Measurements from ENCODE around the gene RAC3.
A peak's percentile ranks its signal among the peaks of the same experiment; 100 is the strongest.

RAC3 gene

DNA sequence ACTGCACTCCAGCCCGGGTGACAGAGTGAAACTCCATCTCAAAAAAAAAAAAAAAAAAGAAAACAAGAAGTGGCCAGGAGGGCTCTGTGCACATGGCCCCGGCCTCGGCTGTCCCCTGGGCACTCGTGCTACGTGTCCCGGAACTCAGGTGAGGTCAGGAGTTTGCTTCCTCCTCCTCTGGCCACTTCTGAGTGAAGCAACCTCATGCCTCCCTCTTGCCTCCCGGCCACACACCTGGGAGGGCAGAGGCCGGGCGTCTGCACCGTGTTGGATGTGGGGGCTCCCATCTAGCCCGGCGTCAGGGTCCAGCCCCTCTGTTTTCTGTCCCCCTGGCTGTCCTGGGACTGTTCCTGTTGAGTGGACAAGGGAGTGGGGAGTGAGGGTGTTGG, 31.9 kb upstream of the RAC3 start:
- Histone ChIP-seq H3K27ac (ENCODE audit: low read depth, low read length) (no peak overlapping the region), H3K9me3 (ENCODE audit: control insufficient read depth in 1 of 2, low read length in 2 of 2) (no peaks in the 10 kb centered on the region), H3K9ac (ENCODE audit: low read depth in 1 of 2, low read length in 2 of 2) (no peak overlapping the region), H3K27me3 (ENCODE audit: control insufficient read depth in 1 of 2, insufficient read depth in 2 of 2, low read length in 2 of 2) (no peaks in the 10 kb centered on the region), H3K4me3 (ENCODE audit: low read depth in 1 of 2, low read length in 2 of 2) (no peak overlapping the region), H3K36me3 (ENCODE audit: control insufficient read depth in 1 of 2, insufficient read depth in 2 of 2, low read length in 2 of 2) (peaks cover 0 to 14% of the 10 kb centered on the region in 2 donors), H3K4me1 (ENCODE audit: control insufficient read depth in 1 of 2, insufficient read depth in 2 of 2, low read length in 2 of 2) (peaks cover 14 to 19% of the 10 kb centered on the region in 2 donors)

DNA sequence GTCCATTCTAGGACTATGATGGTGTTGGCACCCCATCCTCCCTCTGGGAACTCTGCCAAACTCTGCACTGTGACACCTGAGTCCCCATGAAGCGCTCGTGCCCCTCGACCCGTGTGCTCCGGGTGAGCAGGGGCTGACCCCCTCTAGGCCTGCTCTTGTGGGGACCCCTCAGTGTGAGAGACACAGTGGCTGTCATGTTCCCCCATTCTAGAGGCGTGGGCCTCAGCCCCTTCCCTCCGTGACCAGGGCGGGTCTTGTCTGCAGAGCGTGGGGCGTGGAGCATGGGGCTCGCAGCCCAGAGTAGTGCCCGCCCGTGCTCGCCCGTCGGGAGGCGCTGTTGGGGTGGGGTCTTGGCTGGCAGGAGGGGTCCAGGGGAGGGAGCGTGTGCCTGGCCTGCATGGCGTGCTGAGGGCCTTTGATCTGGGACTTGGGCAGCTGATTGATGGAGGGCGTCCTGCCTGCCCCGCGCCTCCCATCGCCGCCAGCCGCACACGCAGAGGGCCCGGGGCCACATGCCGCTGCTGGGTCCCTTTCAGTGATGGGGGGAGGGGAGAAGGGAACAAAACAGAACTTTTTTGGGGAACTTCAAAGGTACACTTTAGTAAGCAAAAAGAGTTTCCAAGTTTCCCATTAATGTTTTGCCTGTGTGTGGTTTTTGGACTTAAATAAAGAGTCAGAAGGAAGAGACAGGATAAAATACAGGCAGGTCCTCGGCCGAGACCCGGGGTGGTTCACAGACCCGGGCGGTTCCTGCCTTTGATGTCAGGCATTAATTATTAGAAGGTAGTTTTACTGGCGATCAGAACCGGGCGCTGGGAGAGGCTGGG, 31.3 kb upstream of the RAC3 start:
- Histone ChIP-seq H3K27me3 (ENCODE audit: control insufficient read depth in 1 of 2, insufficient read depth in 2 of 2, low read length in 2 of 2) (no peaks in the 10 kb centered on the region), H3K4me1 (ENCODE audit: control insufficient read depth in 1 of 2, insufficient read depth in 2 of 2, low read length in 2 of 2) (peaks cover 14 to 19% of the 10 kb centered on the region in 2 donors), H3K4me3 (ENCODE audit: low read depth in 1 of 2, low read length in 2 of 2) (peak overlapping the region; percentile 13 to 32), H3K36me3 (ENCODE audit: control insufficient read depth in 1 of 2, insufficient read depth in 2 of 2, low read length in 2 of 2) (peaks cover 0 to 14% of the 10 kb centered on the region in 2 donors), H3K9ac (ENCODE audit: low read depth in 1 of 2, low read length in 2 of 2) (no peak overlapping the region), H3K27ac (ENCODE audit: low read depth, low read length) (no peak overlapping the region), H3K9me3 (ENCODE audit: control insufficient read depth in 1 of 2, low read length in 2 of 2) (no peaks in the 10 kb centered on the region)

DNA sequence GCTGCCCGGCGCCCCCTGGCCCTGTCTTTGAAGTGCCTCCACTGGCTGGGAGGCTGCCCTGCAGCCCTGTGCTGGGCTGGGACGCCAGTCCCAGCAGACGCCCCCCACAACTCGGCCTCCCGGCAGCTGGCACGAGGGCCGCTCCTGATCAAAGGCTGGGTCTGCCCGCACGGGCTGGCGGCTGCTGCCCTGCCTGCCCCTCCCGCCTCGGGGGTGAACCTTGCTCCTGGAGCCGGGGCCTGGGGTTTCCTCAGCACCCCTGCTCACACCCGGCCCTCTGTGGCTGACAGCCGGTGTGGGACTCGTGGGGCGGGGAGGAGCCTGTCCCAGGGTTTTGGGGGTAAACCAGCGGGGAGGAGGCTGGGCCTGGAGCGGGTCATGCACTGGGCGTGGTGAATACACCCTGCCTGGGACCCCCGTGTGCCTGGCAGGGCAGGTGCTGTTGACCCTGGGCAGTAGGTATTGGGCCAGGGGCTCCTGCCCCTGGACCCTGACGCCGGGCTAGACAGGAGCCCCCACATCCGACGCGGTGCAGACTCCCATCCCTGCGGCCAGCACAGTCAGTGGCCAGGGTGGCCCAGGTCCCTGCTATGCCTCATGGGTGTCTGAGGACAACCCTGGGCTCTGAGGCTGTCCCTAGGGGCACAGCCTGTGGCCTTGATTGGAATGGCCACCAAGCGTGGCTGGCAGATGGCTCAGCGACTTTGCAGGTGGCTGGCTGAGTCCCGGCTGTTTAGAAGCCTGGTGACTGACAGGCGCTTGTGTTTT, 30.5 kb upstream of the RAC3 start:
- Histone ChIP-seq H3K27me3 (ENCODE audit: control insufficient read depth in 1 of 2, insufficient read depth in 2 of 2, low read length in 2 of 2) (no peaks in the 10 kb centered on the region), H3K4me3 (ENCODE audit: low read depth in 1 of 2, low read length in 2 of 2) (peak overlapping the region; percentile 32 to 43), H3K9ac (ENCODE audit: low read depth in 1 of 2, low read length in 2 of 2) (no peak overlapping the region), H3K36me3 (ENCODE audit: control insufficient read depth in 1 of 2, insufficient read depth in 2 of 2, low read length in 2 of 2) (peaks cover 0 to 12% of the 10 kb centered on the region in 2 donors), H3K4me1 (ENCODE audit: control insufficient read depth in 1 of 2, insufficient read depth in 2 of 2, low read length in 2 of 2) (peaks cover 14 to 19% of the 10 kb centered on the region in 2 donors), H3K27ac (ENCODE audit: low read depth, low read length) (no peak overlapping the region), H3K9me3 (ENCODE audit: control insufficient read depth in 1 of 2, low read length in 2 of 2) (no peaks in the 10 kb centered on the region)

DNA sequence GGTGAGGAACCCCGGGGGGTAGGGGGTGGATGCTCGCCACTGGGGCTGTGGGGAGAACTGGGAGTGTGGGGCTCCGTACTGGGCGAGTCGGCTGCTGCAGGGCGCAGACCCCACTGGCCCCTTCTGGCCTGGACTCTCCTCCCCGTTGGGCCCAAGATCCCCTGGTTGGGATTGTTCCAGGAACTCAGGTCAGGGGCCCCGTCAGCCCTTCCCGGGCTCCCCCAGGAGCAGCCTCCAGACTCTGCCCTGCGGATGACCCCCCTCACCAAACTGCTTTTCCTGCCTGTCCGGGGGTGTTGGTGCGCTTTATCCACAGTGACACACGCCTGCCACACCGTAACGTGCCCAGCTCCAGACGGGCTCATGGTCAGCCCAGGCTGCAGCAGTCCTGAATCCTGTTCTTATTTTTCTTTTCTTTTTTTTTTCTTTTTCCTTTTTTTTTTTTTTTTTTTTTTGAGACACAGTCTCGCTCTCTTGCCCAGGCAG, 29.9 kb upstream of the RAC3 start:
- H3K27me3 ChIP-seq (ENCODE audit: control insufficient read depth in 1 of 2, insufficient read depth in 2 of 2, low read length in 2 of 2): no peaks in the 10 kb centered on the region
- peaks cover 14 to 22% of the 10 kb centered on the region in 2 donors for H3K4me1 ChIP-seq (ENCODE audit: control insufficient read depth in 1 of 2, insufficient read depth in 2 of 2, low read length in 2 of 2)
- H3K36me3 ChIP-seq (ENCODE audit: control insufficient read depth in 1 of 2, insufficient read depth in 2 of 2, low read length in 2 of 2): peaks cover 0 to 12% of the 10 kb centered on the region in 2 donors
- H3K4me3 ChIP-seq (ENCODE audit: low read depth in 1 of 2, low read length in 2 of 2): no peak overlapping the region
- H3K9me3 ChIP-seq (ENCODE audit: control insufficient read depth in 1 of 2, low read length in 2 of 2): no peaks in the 10 kb centered on the region
- H3K9ac ChIP-seq (ENCODE audit: low read depth in 1 of 2, low read length in 2 of 2): no peak overlapping the region
- H3K27ac ChIP-seq (ENCODE audit: low read depth, low read length): no peak overlapping the region

DNA sequence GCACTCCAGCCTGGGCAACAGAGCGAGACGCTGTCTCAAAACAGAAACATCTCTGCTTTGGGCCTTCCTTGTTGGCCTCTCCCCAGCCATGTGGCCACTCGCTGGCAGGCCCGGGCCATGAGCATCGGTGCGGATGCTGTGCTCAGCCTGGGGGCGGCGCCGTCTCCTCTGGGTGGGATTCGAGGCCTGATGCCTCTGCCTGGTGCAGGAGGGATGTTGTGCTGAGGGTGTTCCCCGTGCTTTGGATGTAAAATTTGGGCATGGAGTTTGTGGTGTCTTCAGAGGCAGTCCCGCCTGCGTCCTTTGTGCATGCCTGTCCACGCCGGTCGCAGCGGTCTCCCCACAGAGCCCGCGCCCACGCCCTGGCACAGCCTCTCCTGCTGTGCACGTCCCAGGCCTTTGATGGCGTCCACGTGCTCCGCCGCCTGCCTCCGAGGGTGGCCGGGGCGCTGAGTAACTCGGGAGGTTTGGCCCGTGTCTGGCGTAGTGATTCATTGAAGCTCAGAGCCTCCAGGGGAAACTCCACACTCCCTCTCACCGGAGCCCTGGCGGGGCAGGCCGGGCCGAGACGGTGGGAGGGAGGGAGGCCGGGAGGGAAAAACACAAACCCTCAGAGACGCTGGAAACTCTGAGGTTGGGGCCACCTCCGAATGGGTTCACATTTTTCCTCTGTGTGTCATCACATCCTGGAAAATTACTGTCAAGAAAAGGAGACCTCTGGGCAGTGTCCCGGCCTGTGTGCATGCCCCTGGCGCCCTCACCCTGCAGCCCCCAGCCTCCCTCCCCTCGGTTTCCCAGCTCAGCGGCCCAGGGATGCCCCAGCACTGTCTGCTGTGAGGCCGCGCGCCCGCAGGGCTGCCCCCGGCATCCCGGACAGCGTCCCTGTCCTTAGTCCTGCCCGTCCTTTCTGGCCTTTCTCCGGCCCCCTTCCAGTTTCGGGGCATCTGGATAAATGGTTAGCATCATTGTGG, 27.8 kb upstream of the RAC3 start:
- H3K4me1 ChIP-seq (ENCODE audit: control insufficient read depth in 1 of 2, insufficient read depth in 2 of 2, low read length in 2 of 2): peaks cover 14 to 22% of the 10 kb centered on the region in 2 donors
- no peak overlapping the region for H3K9ac ChIP-seq (ENCODE audit: low read depth in 1 of 2, low read length in 2 of 2)
- H3K27ac ChIP-seq (ENCODE audit: low read depth, low read length): no peak overlapping the region

DNA sequence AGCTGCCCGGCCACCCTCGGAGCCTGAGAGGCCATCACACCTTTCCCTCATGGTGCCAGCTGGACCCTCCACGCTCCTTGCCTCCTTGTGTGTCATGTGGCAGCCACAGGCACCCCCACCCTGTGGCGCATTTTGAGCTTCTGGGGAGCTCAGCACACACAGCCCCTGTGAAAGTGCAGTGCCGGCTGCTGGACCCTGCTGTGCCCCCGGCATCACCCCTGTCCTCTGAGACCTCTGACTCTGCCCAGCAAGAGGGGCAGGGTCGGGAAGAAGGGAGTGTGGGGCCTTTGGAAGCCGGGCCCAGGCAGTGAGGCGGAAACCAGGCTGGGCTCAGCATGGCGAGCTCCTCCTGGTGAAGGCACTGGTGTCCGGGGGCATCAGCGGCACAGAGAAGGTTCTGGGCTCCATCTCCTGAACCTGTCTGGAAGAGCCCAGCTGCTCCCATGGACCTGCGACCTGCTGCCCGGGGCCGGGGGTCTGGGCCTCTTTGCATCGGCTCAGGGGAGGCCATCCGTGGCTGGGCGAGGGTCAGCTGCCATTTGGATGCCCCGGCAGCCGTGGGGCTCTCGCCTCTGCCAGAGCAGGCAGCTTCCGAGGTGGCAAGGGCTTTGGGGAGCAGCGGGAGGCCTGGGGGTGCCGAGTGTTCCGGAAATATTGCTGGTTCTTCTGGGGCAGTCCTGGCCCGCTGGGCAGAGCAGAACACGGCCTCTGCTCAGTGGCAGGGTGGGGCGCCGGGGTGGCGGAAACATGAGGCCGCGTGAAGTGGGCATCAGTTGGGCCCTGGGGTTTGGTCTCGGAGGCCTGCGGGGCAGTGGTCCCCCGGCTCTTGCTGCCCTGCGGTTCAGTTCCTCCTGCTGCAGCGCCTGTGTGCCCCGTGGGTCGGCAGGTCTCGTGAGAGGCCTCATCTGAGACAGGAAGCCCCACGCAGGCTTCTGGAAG, 26.7 kb upstream of the RAC3 start:
- Histone ChIP-seq H3K36me3 (ENCODE audit: control insufficient read depth in 1 of 2, insufficient read depth in 2 of 2, low read length in 2 of 2) (peaks cover 0 to 5% of the 10 kb centered on the region in 2 donors), H3K4me1 (ENCODE audit: control insufficient read depth in 1 of 2, insufficient read depth in 2 of 2, low read length in 2 of 2) (peaks cover 14 to 19% of the 10 kb centered on the region in 2 donors), H3K27ac (ENCODE audit: low read depth, low read length) (no peak overlapping the region), H3K9me3 (ENCODE audit: control insufficient read depth in 1 of 2, low read length in 2 of 2) (no peaks in the 10 kb centered on the region), H3K4me3 (ENCODE audit: low read depth in 1 of 2, low read length in 2 of 2) (no peak overlapping the region), H3K27me3 (ENCODE audit: control insufficient read depth in 1 of 2, insufficient read depth in 2 of 2, low read length in 2 of 2) (no peaks in the 10 kb centered on the region), H3K9ac (ENCODE audit: low read depth in 1 of 2, low read length in 2 of 2) (no peak overlapping the region)

More for the DNA sequence above, 27.8 kb upstream of the RAC3 start:
- no peak overlapping the region for H3K4me3 ChIP-seq (ENCODE audit: low read depth in 1 of 2, low read length in 2 of 2)
- peaks cover 0 to 5% of the 10 kb centered on the region in 2 donors for H3K36me3 ChIP-seq (ENCODE audit: control insufficient read depth in 1 of 2, insufficient read depth in 2 of 2, low read length in 2 of 2)
- no peaks in the 10 kb centered on the region for H3K9me3 ChIP-seq (ENCODE audit: control insufficient read depth in 1 of 2, low read length in 2 of 2)
- H3K27me3 ChIP-seq (ENCODE audit: control insufficient read depth in 1 of 2, insufficient read depth in 2 of 2, low read length in 2 of 2): no peaks in the 10 kb centered on the region

DNA sequence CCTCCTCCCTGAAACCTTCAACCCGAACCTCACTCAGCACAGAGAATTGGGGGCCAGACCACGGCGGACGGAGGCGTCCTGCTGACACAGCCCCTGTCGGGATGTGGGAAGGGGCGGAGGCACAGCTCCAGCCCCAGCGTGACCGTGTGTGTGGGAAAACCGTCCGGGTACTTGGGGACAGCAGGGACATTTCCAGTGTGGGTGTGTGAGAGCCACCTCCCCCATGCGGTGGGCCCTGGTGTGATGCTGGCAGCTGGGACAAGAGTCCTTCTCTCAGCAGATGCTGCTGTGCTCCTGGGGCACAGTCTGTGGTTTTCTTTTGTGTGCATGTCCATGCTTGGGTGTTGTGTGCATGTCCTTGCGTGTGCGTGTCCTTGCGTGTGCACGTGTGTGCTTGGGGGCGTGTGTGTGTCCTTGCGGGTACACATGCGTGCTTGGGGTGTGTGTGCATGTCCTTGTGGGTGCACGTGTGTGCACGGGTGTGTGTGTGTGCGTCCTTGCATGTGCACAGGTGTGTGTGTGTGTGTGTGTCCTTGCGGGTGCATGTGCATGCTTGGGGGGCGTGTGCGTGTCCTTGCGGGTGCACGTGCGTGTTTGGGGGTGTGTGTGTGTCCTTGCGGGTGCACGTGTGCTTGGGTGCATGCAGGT, 25.7 kb upstream of the RAC3 start:
- no peaks in the 10 kb centered on the region for H3K9me3 ChIP-seq (ENCODE audit: control insufficient read depth in 1 of 2, low read length in 2 of 2)
- H3K4me3 ChIP-seq (ENCODE audit: low read depth in 1 of 2, low read length in 2 of 2): no peak overlapping the region
- no peak overlapping the region for H3K9ac ChIP-seq (ENCODE audit: low read depth in 1 of 2, low read length in 2 of 2)
- H3K4me1 ChIP-seq (ENCODE audit: control insufficient read depth in 1 of 2, insufficient read depth in 2 of 2, low read length in 2 of 2): peaks cover 5 to 9% of the 10 kb centered on the region in 2 donors
- no peaks in the 10 kb centered on the region for H3K27me3 ChIP-seq (ENCODE audit: control insufficient read depth in 1 of 2, insufficient read depth in 2 of 2, low read length in 2 of 2)
- no peak overlapping the region for H3K27ac ChIP-seq (ENCODE audit: low read depth, low read length)
- peaks cover 0 to 5% of the 10 kb centered on the region in 2 donors for H3K36me3 ChIP-seq (ENCODE audit: control insufficient read depth in 1 of 2, insufficient read depth in 2 of 2, low read length in 2 of 2)

DNA sequence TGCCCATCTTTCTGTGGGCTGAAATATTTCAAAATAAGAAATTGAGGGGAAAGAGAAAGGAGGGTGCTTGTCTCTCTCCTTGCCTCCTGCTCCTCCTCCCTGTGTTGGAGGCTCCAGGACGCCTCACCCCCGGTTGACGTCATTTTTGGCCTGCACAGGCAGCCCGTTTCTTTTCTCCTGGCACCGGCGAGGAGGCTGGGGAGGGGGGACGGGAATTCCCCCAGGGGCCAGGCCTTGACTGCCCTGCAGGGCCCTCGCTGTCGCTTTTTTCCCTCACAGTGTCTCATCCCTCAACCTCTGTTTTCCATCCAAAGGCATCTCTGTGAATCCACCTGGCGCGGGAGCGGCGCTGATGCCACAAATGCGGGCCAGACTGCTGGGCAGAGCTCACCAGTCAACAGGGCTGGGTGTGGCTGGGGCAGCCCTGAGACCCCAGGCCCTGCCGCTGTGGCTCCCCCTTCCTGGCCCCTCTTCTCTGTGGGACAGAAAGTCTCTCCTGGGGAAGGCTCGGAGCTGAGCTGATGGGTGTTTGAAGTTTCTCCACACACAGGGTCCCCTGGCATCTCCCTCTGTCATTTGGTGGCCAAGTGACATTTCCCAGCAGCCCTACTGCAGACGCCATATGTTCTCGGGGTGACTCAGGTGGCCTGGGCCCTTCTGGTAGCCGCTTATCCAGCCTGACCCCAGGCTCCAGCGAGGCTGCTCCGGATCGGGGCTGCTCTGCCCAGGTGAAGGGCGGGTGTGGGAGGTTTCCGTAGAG, 24.8 kb upstream of the RAC3 start:
- H3K9me3 ChIP-seq (ENCODE audit: control insufficient read depth in 1 of 2, low read length in 2 of 2): no peaks in the 10 kb centered on the region
- no peak overlapping the region for H3K27ac ChIP-seq (ENCODE audit: low read depth, low read length)
- peaks cover 0 to 5% of the 10 kb centered on the region in 2 donors for H3K36me3 ChIP-seq (ENCODE audit: control insufficient read depth in 1 of 2, insufficient read depth in 2 of 2, low read length in 2 of 2)
- no peak overlapping the region for H3K4me3 ChIP-seq (ENCODE audit: low read depth in 1 of 2, low read length in 2 of 2)
- H3K27me3 ChIP-seq (ENCODE audit: control insufficient read depth in 1 of 2, insufficient read depth in 2 of 2, low read length in 2 of 2): no peaks in the 10 kb centered on the region
- H3K9ac ChIP-seq (ENCODE audit: low read depth in 1 of 2, low read length in 2 of 2): no peak overlapping the region
- H3K4me1 ChIP-seq (ENCODE audit: control insufficient read depth in 1 of 2, insufficient read depth in 2 of 2, low read length in 2 of 2): peaks cover 0 to 3% of the 10 kb centered on the region in 2 donors
